ENCODE measurements around the gene SYNM.

- TF ChIP-seq YY1 (IDR thresholded peaks at IDR 0.05; ENCODE audit: insufficient read depth, insufficient read length): no peak
- no peak for TF ChIP-seq SUZ12 (IDR thresholded peaks at IDR 0.05; ENCODE audit: extremely low read depth, insufficient read depth, insufficient read length)
- TF ChIP-seq ZNF274 (IDR thresholded peaks at IDR 0.05; ENCODE audit: low read depth, low read length): no peak
These were observed 19.2 kb upstream of the SYNM start for GRCh38 chr15:99085413-99086326.

All from NT2/D1 (cell line).